Measurements from ENCODE around the gene DOK5. TPM values are rescaled to one million over a fixed set of nuclear protein-coding genes. Genes with fewer than 3 reads are reported as not detected.

Gene DOK5
- total RNA-seq, 1 donor = 14.1 TPM

DNA sequence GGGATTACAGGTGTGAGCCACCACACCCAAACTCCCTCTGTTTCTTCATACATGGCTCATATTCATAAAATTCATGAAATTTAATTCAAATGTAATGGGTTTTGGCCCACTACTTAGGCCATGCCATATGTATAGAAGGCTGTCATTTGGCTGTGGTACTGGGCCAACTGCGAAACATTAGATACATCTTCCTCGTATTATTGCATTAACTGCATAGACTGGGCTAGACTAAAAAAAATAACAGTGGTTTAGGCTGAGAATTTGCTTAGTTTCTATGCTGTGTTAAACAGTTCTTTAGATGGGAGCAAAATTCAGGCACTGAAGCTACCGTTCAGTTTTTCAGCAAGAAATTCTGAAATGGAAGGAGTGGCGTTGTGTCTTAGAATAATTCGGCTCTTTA lies 133.6 kb downstream of the DOK5 start:
- TF ChIP-seq, protein P1, sequence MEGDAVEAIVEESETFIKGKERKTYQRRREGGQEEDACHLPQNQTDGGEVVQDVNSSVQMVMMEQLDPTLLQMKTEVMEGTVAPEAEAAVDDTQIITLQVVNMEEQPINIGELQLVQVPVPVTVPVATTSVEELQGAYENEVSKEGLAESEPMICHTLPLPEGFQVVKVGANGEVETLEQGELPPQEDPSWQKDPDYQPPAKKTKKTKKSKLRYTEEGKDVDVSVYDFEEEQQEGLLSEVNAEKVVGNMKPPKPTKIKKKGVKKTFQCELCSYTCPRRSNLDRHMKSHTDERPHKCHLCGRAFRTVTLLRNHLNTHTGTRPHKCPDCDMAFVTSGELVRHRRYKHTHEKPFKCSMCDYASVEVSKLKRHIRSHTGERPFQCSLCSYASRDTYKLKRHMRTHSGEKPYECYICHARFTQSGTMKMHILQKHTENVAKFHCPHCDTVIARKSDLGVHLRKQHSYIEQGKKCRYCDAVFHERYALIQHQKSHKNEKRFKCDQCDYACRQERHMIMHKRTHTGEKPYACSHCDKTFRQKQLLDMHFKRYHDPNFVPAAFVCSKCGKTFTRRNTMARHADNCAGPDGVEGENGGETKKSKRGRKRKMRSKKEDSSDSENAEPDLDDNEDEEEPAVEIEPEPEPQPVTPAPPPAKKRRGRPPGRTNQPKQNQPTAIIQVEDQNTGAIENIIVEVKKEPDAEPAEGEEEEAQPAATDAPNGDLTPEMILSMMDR (IDR thresholded peaks at IDR 0.05; ENCODE audit: extremely low read depth, low read depth, low read length) = no peak
- Histone ChIP-seq H3K4me2 (ENCODE audit: insufficient read depth, low read length) (no peak overlapping the region), H3K27ac (ENCODE audit: low read depth, low read length) (no peak overlapping the region)

DNA sequence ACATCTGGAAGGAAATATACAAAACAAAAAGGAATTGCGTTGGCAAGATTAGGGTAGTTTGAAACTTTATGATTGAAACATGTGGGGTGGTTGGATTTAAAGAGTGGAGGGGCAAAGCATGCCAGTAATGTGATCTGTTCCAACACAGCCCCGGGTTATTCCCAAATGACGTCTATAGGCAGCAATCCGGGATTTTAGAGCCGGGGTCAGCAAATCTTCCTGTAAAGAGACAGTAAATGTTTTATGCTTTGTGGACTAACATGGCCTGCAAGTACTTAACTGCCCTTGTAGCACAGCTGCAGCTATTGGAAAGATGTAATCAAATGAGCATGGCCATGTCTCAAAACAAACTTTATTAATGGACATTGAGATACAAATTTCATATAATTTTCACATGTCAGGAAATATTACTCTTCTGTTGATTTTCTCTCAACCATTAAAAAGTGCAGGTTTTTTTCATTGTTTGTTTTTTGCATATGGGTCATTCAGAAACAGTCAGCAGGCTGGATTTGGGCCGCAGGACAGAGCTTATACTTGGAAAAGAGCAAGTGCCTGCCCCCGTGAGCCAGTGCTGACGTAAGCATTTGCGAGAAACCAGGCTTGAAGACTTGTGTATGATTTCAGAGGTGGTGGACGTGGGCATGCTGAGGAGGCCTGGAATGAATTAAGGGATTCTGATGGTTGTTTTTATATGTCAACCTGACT lies 136.5 kb downstream of the DOK5 start:
- H3K27me3 ChIP-seq (ENCODE audit: insufficient read depth, low read length) = no peaks in the 10 kb centered on the region
- no peaks in the 10 kb centered on the region for H3K9me3 ChIP-seq (ENCODE audit: low read depth, low read length)
- no peaks in the 10 kb centered on the region for H3K79me2 ChIP-seq (ENCODE audit: insufficient read depth, low read length)
- H3K4me3 ChIP-seq (ENCODE audit: insufficient read depth, low read length) = no peak overlapping the region
- no peaks in the 10 kb centered on the region for H3K4me1 ChIP-seq (ENCODE audit: insufficient read depth, low read length)
- no peak overlapping the region for H2AFZ ChIP-seq (ENCODE audit: low read length)
- TF ChIP-seq, protein P1 (IDR thresholded peaks at IDR 0.05; ENCODE audit: extremely low read depth, low read depth, low read length) = no peak
- no peak for DNase-seq (ENCODE audit: insufficient read length, low spot score, missing footprints)
- H4K20me1 ChIP-seq (ENCODE audit: insufficient read depth, low read length) = no peaks in the 10 kb centered on the region
- H3K4me2 ChIP-seq (ENCODE audit: insufficient read depth, low read length) = no peak overlapping the region
- H3K27ac ChIP-seq (ENCODE audit: low read depth, low read length) = no peak overlapping the region
- no peaks in the 10 kb centered on the region for H3K36me3 ChIP-seq (ENCODE audit: insufficient read depth, low read length)

More for the DNA sequence above, 133.6 kb downstream of the DOK5 start:
- Histone ChIP-seq H3K36me3 (ENCODE audit: insufficient read depth, low read length) (no peaks in the 10 kb centered on the region), H3K4me1 (ENCODE audit: insufficient read depth, low read length) (no peaks in the 10 kb centered on the region), H2AFZ (ENCODE audit: low read length) (no peak overlapping the region), H3K27me3 (ENCODE audit: insufficient read depth, low read length) (no peaks in the 10 kb centered on the region), H3K4me3 (ENCODE audit: insufficient read depth, low read length) (no peak overlapping the region), H3K79me2 (ENCODE audit: insufficient read depth, low read length) (no peaks in the 10 kb centered on the region), H4K20me1 (ENCODE audit: insufficient read depth, low read length) (no peaks in the 10 kb centered on the region), H3K9me3 (ENCODE audit: low read depth, low read length) (no peaks in the 10 kb centered on the region)
- no peak for DNase-seq (ENCODE audit: insufficient read length, low spot score, missing footprints)

DNA sequence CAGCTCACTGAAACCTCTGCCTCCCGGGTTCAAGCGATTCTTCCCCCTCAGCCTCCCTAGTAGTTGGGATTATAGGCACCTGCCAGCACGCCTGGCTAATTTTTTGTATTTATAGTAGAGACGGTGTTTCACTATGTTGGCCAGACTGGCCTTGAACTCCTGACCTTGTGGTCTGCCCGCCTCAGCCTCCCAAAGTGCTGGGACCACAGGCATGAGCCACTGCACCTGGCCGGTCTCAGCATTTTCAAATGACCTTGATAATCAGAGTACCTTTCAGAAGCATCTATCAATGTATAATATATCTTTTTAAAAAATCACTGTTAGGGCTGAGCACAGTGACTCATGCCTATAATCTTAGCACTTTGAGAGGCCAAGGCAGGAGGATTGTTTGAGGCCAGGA lies 143.0 kb downstream of the DOK5 start:
- H3K36me3 ChIP-seq (ENCODE audit: insufficient read depth, low read length) = no peaks in the 10 kb centered on the region
- no peak for DNase-seq (ENCODE audit: insufficient read length, low spot score, missing footprints)
- H3K4me2 ChIP-seq (ENCODE audit: insufficient read depth, low read length) = no peak overlapping the region
- no peak overlapping the region for H3K27ac ChIP-seq (ENCODE audit: low read depth, low read length)
- H2AFZ ChIP-seq (ENCODE audit: low read length) = no peak overlapping the region
- H3K4me1 ChIP-seq (ENCODE audit: insufficient read depth, low read length) = peaks cover 6% of the 10 kb centered on the region
- H3K79me2 ChIP-seq (ENCODE audit: insufficient read depth, low read length) = no peaks in the 10 kb centered on the region
- no peaks in the 10 kb centered on the region for H3K9me3 ChIP-seq (ENCODE audit: low read depth, low read length)
- no peaks in the 10 kb centered on the region for H4K20me1 ChIP-seq (ENCODE audit: insufficient read depth, low read length)
- no peaks in the 10 kb centered on the region for H3K27me3 ChIP-seq (ENCODE audit: insufficient read depth, low read length)
- TF ChIP-seq, protein P1 (IDR thresholded peaks at IDR 0.05; ENCODE audit: extremely low read depth, low read depth, low read length) = no peak
- H3K4me3 ChIP-seq (ENCODE audit: insufficient read depth, low read length) = no peak overlapping the region

DNA sequence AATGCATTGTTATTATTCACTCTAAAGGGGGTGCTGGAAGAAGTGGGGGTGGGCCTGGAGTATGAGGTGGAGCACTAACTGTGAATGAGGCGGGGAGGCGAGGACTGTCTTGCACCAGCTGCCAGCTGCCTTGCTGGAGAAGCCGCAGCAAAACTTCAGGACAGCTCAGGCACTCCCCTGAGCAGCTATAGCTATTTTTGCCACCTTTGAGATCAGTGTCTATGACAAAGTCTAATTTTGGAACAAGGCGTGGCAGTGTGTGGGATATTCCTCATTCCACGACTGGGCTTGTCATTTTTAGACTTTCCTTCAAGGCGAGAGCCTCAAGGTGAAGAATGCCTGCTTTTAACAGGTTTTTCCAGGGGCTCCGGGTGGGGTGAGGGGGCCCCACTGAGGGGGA lies 143.8 kb downstream of the DOK5 start:
- Histone ChIP-seq H2AFZ (ENCODE audit: low read length) (no peak overlapping the region), H3K36me3 (ENCODE audit: insufficient read depth, low read length) (no peaks in the 10 kb centered on the region), H3K4me1 (ENCODE audit: insufficient read depth, low read length) (peaks cover 6% of the 10 kb centered on the region), H3K27ac (ENCODE audit: low read depth, low read length) (no peak overlapping the region), H3K79me2 (ENCODE audit: insufficient read depth, low read length) (no peaks in the 10 kb centered on the region), H3K4me2 (ENCODE audit: insufficient read depth, low read length) (no peak overlapping the region), H3K9me3 (ENCODE audit: low read depth, low read length) (no peaks in the 10 kb centered on the region), H3K27me3 (ENCODE audit: insufficient read depth, low read length) (no peaks in the 10 kb centered on the region), H3K4me3 (ENCODE audit: insufficient read depth, low read length) (no peak overlapping the region), H4K20me1 (ENCODE audit: insufficient read depth, low read length) (no peaks in the 10 kb centered on the region)
- TF ChIP-seq, protein P1 (IDR thresholded peaks at IDR 0.05; ENCODE audit: extremely low read depth, low read depth, low read length) = no peak
- DNase-seq (ENCODE audit: insufficient read length, low spot score, missing footprints) = no peak

Data from osteoblast (primary cell).